ENCODE results near the gene VSIG2. TPM values are rescaled to one million over a fixed set of nuclear protein-coding genes. Genes with fewer than 3 reads are reported as not detected.

Gene VSIG2
- polyA plus RNA-seq, 3 donors = 1.2 to 36.1 (median 3.5) TPM

- 75 to 77% (median 76%) methylated on average over 4 of the region's 4 CpGs for WGBS, 3 donors
- no peak overlapping the region for H3K27ac ChIP-seq (ENCODE audit: low read depth, low read length)
Observed at GRCh38 chr11:124754309-124754708, 2.3 kb upstream of the VSIG2 start.

- 88 to 92% (median 88%) methylated on average over 7 of the region's 7 CpGs for WGBS, 3 donors
- no peak overlapping the region for H3K27ac ChIP-seq (ENCODE audit: low read depth, low read length)
Observed at GRCh38 chr11:124753624-124754023, 1.6 kb upstream of the VSIG2 start.

- H3K27ac ChIP-seq (ENCODE audit: low read depth, low read length) = no peak overlapping the region
Observed at GRCh38 chr11:124753205-124753604, 1.1 kb upstream of the VSIG2 start.

GRCh38 chr11:124752471-124753102 is 532 bp upstream of the VSIG2 start:
- H3K27ac ChIP-seq (ENCODE audit: low read depth, low read length) = no peak overlapping the region
- 37 to 71% (median 42%) methylated on average over 10 of the region's 10 CpGs for WGBS, 3 donors

- H3K27ac ChIP-seq (ENCODE audit: low read depth, low read length) = no peak overlapping the region
- 51 to 79% (median 58%) methylated on average over 11 of the region's 11 CpGs for WGBS, 3 donors
Observed at GRCh38 chr11:124751391-124751740, 689 bp downstream of the VSIG2 start.

- no peak overlapping the region for H3K27ac ChIP-seq (ENCODE audit: low read depth, low read length)
- 70 to 76% (median 72%) methylated on average over 1 of the region's 1 CpG for WGBS, 3 donors
Observed at GRCh38 chr11:124749912-124750311, 2.1 kb downstream of the VSIG2 start.

- WGBS, 3 donors = 38 to 50% (median 42%) methylated on average over 12 of the region's 12 CpGs
- no peak overlapping the region for H3K27ac ChIP-seq (ENCODE audit: low read depth, low read length)
Observed at GRCh38 chr11:124748481-124749343, 3.3 kb downstream of the VSIG2 start.

- WGBS, 3 donors = 58 to 63% (median 61%) methylated on average over 7 of the region's 7 CpGs
- no peak overlapping the region for H3K27ac ChIP-seq (ENCODE audit: low read depth, low read length)
Observed at GRCh38 chr11:124748100-124748418, 4.0 kb downstream of the VSIG2 start.

GRCh38 chr11:124747406-124748099 is 4.5 kb downstream of the VSIG2 start:
- WGBS, 3 donors = 57 to 71% (median 71%) methylated on average over 14 of the region's 14 CpGs
- H3K27ac ChIP-seq (ENCODE audit: low read depth, low read length) = no peak overlapping the region

- WGBS, 3 donors = 4 to 9% (median 7%) methylated on average over 37 of the region's 37 CpGs
Observed at GRCh38 chr11:124746621-124747243, 5.3 kb downstream of the VSIG2 start.

GRCh38 chr11:124745835-124746620 is 6.0 kb downstream of the VSIG2 start:
- H3K27ac ChIP-seq (ENCODE audit: low read depth, low read length) = no peak overlapping the region
- 8 to 24% (median 20%) methylated on average over 40 to 41 of the region's 41 CpGs for WGBS, 3 donors

More at GRCh38 chr11:124746621-124747243, 5.3 kb downstream of the VSIG2 start:
- H3K27ac ChIP-seq (ENCODE audit: low read depth, low read length) = no peak overlapping the region

GRCh38 chr11:124745270-124745834 is 6.7 kb downstream of the VSIG2 start:
- WGBS, 3 donors = 20 to 71% (median 66%) methylated on average over 44 of the region's 44 CpGs
- no peak overlapping the region for H3K27ac ChIP-seq (ENCODE audit: low read depth, low read length)

GRCh38 chr11:124743050-124743449 is 9.0 kb downstream of the VSIG2 start:
- WGBS, 3 donors = 64 to 97% (median 92%) methylated on average over 6 of the region's 6 CpGs
- H3K27ac ChIP-seq (ENCODE audit: low read depth, low read length) = no peak overlapping the region

GRCh38 chr11:124742555-124742954 is 9.5 kb downstream of the VSIG2 start:
- H3K27ac ChIP-seq (ENCODE audit: low read depth, low read length) = no peak overlapping the region
- WGBS, 3 donors = 64 to 96% (median 87%) methylated on average over 2 of the region's 2 CpGs

- 2 to 4% (median 2%) methylated on average over 35 to 37 of the region's 37 CpGs for WGBS, 3 donors
- no peak overlapping the region for H3K27ac ChIP-seq (ENCODE audit: low read depth, low read length)
Observed at GRCh38 chr11:124740277-124740882, 11.7 kb downstream of the VSIG2 start.

- WGBS, 3 donors = 0 to 2% (median 2%) methylated on average over 56 to 59 of the region's 59 CpGs
- no peak within 1 kb of the TSS for H3K27ac ChIP-seq (ENCODE audit: low read depth, low read length)
Observed at GRCh38 chr11:124739479-124740276, 12.4 kb downstream of the VSIG2 start, which contains the start of gene NRGN. TSS of gene NRGN (plus strand) at chr11:124739942. CDS start at chr11:124740085, 143 bp downstream.

Data from adipose tissue (tissue), 3 donors.